ENCODE measurements around the gene ACSM6. TPM values are rescaled to one million over a fixed set of nuclear protein-coding genes. Genes with fewer than 3 reads are reported as not detected.

Gene ACSM6
- total and polyA plus RNA-seq, 2 of the 8 experiments (the other 6 are each of a cell fraction or from before 2014, with no cell fraction given): 0.33 TPM; not detected in 1

DNA sequence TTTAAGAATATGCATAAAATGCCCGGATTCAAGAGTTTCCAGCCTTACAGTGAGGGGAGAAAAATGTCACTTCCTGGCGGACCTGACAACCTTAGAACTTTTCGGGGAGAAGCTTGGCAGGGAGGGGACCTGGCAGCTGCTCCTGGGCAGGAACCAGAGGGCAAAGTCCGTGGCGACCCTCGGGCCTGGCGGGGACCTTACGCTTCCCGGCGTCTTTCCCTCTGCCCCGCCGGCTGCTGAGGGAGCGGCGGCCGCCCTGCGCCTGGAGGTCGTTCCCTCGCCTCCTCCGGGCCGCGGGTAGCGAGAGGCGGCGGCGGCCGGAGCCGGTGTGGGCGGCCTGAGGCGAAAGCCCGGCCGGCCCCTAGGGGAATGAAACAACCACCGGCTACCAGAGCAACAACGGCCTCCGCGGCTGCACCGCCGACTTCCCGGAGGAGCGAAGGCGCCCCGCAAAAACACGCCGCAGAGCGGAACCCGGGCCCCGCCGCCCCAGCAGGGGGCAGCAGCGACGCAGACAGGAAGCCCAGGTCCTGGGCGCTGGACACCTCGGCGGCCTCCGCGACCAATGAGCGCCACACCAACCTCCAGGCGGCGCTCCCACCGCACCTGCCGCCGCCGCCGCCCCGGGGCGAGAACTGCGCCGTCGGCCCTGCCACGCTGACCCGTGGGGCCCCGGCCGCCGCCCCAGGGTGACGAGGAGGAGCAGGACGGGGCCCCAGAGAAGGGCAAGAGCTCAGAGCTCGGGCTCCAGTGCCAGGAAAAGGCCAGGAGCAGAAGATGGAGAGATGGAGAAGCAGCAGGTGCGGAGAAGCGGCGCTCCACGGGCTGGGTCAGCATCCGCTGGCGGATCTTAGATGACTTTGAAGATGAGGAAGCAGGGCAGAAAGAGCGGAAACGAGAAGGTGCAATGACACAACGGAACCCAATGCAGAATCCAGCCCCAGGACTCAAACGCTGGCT, 10.5 kb upstream of the ACSM6 start (continued):
- TF ChIP-seq GABPA (IDR thresholded peaks at IDR 0.05; ENCODE audit: borderline replicate concordance, insufficient read depth, low read length) (no peak), TCF12 (IDR thresholded peaks at IDR 0.05; ENCODE audit: low read depth, low read length) (0 out of 2 replicates have a peak, but pooled peaks have one; percentile 42), KDM5A (IDR thresholded peaks at IDR 0.05; ENCODE audit: low read length) (peak; percentile 49; the same call in 1 of the 2 replicates)
- TF ChIP-seq, protein P1, sequence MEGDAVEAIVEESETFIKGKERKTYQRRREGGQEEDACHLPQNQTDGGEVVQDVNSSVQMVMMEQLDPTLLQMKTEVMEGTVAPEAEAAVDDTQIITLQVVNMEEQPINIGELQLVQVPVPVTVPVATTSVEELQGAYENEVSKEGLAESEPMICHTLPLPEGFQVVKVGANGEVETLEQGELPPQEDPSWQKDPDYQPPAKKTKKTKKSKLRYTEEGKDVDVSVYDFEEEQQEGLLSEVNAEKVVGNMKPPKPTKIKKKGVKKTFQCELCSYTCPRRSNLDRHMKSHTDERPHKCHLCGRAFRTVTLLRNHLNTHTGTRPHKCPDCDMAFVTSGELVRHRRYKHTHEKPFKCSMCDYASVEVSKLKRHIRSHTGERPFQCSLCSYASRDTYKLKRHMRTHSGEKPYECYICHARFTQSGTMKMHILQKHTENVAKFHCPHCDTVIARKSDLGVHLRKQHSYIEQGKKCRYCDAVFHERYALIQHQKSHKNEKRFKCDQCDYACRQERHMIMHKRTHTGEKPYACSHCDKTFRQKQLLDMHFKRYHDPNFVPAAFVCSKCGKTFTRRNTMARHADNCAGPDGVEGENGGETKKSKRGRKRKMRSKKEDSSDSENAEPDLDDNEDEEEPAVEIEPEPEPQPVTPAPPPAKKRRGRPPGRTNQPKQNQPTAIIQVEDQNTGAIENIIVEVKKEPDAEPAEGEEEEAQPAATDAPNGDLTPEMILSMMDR (IDR thresholded peaks at IDR 0.05; ENCODE audit: control extremely low read depth in 1 of 3, insufficient read depth in 1 of 3, low read depth in 1 of 3, low read length in 3 of 3): peak; percentile 84 to 98 (median 86)

Data from H1 (cell line).